Epithelial cell of prostate (primary cell): ENCODE data around the gene ELN.
A peak's percentile ranks its signal among the peaks of the same experiment; 100 is the strongest.

Source experiments
- DNase-seq: peaks from one replicate; pipeline ENCODE4 v3.0.0-alpha.2; 2011; ENCODE audit warnings: low read depth, low spot score
- H3K27ac ChIP-seq: fragments of 450-650 bp; 2 replicates; pipeline ENCODE4 v1.5.1; 2017; ENCODE audit warnings: mild to moderate bottlenecking

ELN gene

GRCh38 chr7:74084722-74085578 lies 57.0 kb downstream of the ELN start:
- no peak for DNase-seq
- peak overlapping the region; percentile 52 for H3K27ac ChIP-seq

GRCh38 chr7:74087791-74088453 lies 59.9 kb downstream of the ELN start:
- H3K27ac ChIP-seq: no peak overlapping the region
- DNase-seq: no peak

- no peak overlapping the region for H3K27ac ChIP-seq
- DNase-seq: no peak
Measured at GRCh38 chr7:74092321-74092963, 64.5 kb downstream of the ELN start.

GRCh38 chr7:74092964-74093471 lies 65.0 kb downstream of the ELN start:
- no peak for DNase-seq
- H3K27ac ChIP-seq: peak overlapping the region; percentile 55

- peak overlapping the region; percentile 55 for H3K27ac ChIP-seq
- DNase-seq: no peak
Measured at GRCh38 chr7:74093671-74094223, 65.8 kb downstream of the ELN start.

GRCh38 chr7:74094224-74095101 lies 66.5 kb downstream of the ELN start:
- H3K27ac ChIP-seq: peak overlapping the region; percentile 55
- DNase-seq: peak; percentile 73

- DNase-seq: no peak
- no peak overlapping the region for H3K27ac ChIP-seq
Measured at GRCh38 chr7:74095135-74095534, 67.2 kb downstream of the ELN start.

GRCh38 chr7:74097937-74098614 lies 70.1 kb downstream of the ELN start:
- DNase-seq: peak; percentile 86
- peak overlapping the region; percentile 90 for H3K27ac ChIP-seq

- peak overlapping the region; percentile 90 for H3K27ac ChIP-seq
- no peak for DNase-seq
Measured at GRCh38 chr7:74099031-74099430, 71.1 kb downstream of the ELN start.

GRCh38 chr7:74101061-74101681 lies 73.2 kb downstream of the ELN start:
- no peak for DNase-seq
- no peak overlapping the region for H3K27ac ChIP-seq

GRCh38 chr7:74103219-74103772 lies 75.3 kb downstream of the ELN start:
- DNase-seq: peak; percentile 44
- peak overlapping the region; percentile 56 for H3K27ac ChIP-seq

- peak overlapping the region; percentile 56 for H3K27ac ChIP-seq
- no peak for DNase-seq
Measured at GRCh38 chr7:74104702-74105101, 76.7 kb downstream of the ELN start.

- no peak overlapping the region for H3K27ac ChIP-seq
- no peak for DNase-seq
Measured at GRCh38 chr7:74105992-74106391, 78.0 kb downstream of the ELN start.

GRCh38 chr7:74106846-74107245 lies 78.9 kb downstream of the ELN start:
- no peak for DNase-seq
- H3K27ac ChIP-seq: no peak overlapping the region

- no peak overlapping the region for H3K27ac ChIP-seq
- no peak for DNase-seq
Measured at GRCh38 chr7:74115326-74115725, 87.4 kb downstream of the ELN start.

GRCh38 chr7:74116356-74116755 lies 88.4 kb downstream of the ELN start:
- DNase-seq: no peak
- H3K27ac ChIP-seq: no peak overlapping the region
